ENCODE results near the gene PTPN13.
"Not testable (repeated sequence)": the region's sequence is repeated elsewhere in the genome, so short reads cannot be mapped to it uniquely, and the experiment has no call there.

Gene PTPN13

GRCh38 chr4:86652332-86652932, 58.3 kb downstream of the PTPN13 start:
- Histone ChIP-seq H3K9me3 (ENCODE audit: control insufficient read depth, insufficient read depth, low read length) (peaks cover 3% of the 10 kb centered on the region; the same call in 1 of the 2 replicates), H3K79me2 (ENCODE audit: control insufficient read depth, low read length) (no peaks in the 10 kb centered on the region)

GRCh38 chr4:86653237-86653865, 59.2 kb downstream of the PTPN13 start:
- H3K4me2 ChIP-seq (ENCODE audit: low read length), result no peak overlapping the region
- TF ChIP-seq CTCF (IDR thresholded peaks at IDR 0.05; ENCODE audit: low read depth, low read length, poor library complexity, severe bottlenecking) (peak; percentile 93), EZH2phosphoT487 (IDR thresholded peaks at IDR 0.05; ENCODE audit: borderline replicate concordance, low read length) (no peak)
- H3K4me3 ChIP-seq (ENCODE audit: low read length), result no peak overlapping the region
- no peaks in the 10 kb centered on the region for H3K36me3 ChIP-seq (ENCODE audit: control insufficient read depth, low read length)
- H3F3A ChIP-seq (ENCODE audit: control insufficient read depth, insufficient read depth), result no peaks in the 10 kb centered on the region
- no peaks in the 10 kb centered on the region for H4K20me1 ChIP-seq (ENCODE audit: control insufficient read depth, insufficient read depth, low read depth, low read length)
- no peaks in the 10 kb centered on the region for H3K4me1 ChIP-seq (ENCODE audit: control insufficient read depth, low read length)
- no peaks in the 10 kb centered on the region for H3K79me2 ChIP-seq (ENCODE audit: control insufficient read depth, low read length)
- H3K27ac ChIP-seq (ENCODE audit: low read depth, low read length), result no peak overlapping the region
- H3K9me3 ChIP-seq (ENCODE audit: control insufficient read depth, insufficient read depth, low read length), result peaks cover 3% of the 10 kb centered on the region; the same call in 1 of the 2 replicates
- no peaks in the 10 kb centered on the region for H3K27me3 ChIP-seq (ENCODE audit: control insufficient read depth, low read length)
- H3K9me2 ChIP-seq (replicated peaks; ENCODE audit: control insufficient read depth, low read length), result no peaks in the 10 kb centered on the region

More at GRCh38 chr4:86652332-86652932, 58.3 kb downstream of the PTPN13 start:
- no peaks in the 10 kb centered on the region for H4K20me1 ChIP-seq (ENCODE audit: control insufficient read depth, insufficient read depth, low read depth, low read length)
- no peak overlapping the region for H3K4me2 ChIP-seq (ENCODE audit: low read length)
- no peaks in the 10 kb centered on the region for H3K36me3 ChIP-seq (ENCODE audit: control insufficient read depth, low read length)
- no peaks in the 10 kb centered on the region for H3K9me2 ChIP-seq (replicated peaks; ENCODE audit: control insufficient read depth, low read length)
- H3K27me3 ChIP-seq (ENCODE audit: control insufficient read depth, low read length), result no peaks in the 10 kb centered on the region
- H3K4me3 ChIP-seq (ENCODE audit: low read length), result no peak overlapping the region
- H3F3A ChIP-seq (ENCODE audit: control insufficient read depth, insufficient read depth), result no peaks in the 10 kb centered on the region
- TF ChIP-seq CTCF (IDR thresholded peaks at IDR 0.05; ENCODE audit: low read depth, low read length, poor library complexity, severe bottlenecking) (no peak), EZH2phosphoT487 (IDR thresholded peaks at IDR 0.05; ENCODE audit: borderline replicate concordance, low read length) (no peak)
- no peak overlapping the region for H3K27ac ChIP-seq (ENCODE audit: low read depth, low read length)
- H3K4me1 ChIP-seq (ENCODE audit: control insufficient read depth, low read length), result no peaks in the 10 kb centered on the region

GRCh38 chr4:86656781-86657180, 62.7 kb downstream of the PTPN13 start:
- not testable (repeated sequence) for H3K79me2 ChIP-seq (ENCODE audit: control insufficient read depth, low read length); H3K4me1 ChIP-seq (ENCODE audit: control insufficient read depth, low read length); H3K4me2 ChIP-seq (ENCODE audit: low read length); H3K27me3 ChIP-seq (ENCODE audit: control insufficient read depth, low read length); H3K36me3 ChIP-seq (ENCODE audit: control insufficient read depth, low read length); H3K4me3 ChIP-seq (ENCODE audit: low read length); H3K27ac ChIP-seq (ENCODE audit: low read depth, low read length); H3K9me2 ChIP-seq (replicated peaks; ENCODE audit: control insufficient read depth, low read length); H4K20me1 ChIP-seq (ENCODE audit: control insufficient read depth, insufficient read depth, low read depth, low read length); H3K9me3 ChIP-seq (ENCODE audit: control insufficient read depth, insufficient read depth, low read length); H3F3A ChIP-seq (ENCODE audit: control insufficient read depth, insufficient read depth)

GRCh38 chr4:86657382-86657781, 63.3 kb downstream of the PTPN13 start:
- no peaks in the 10 kb centered on the region for H3F3A ChIP-seq (ENCODE audit: control insufficient read depth, insufficient read depth)
- H3K4me2 ChIP-seq (ENCODE audit: low read length), result no peak overlapping the region
- no peaks in the 10 kb centered on the region for H3K4me1 ChIP-seq (ENCODE audit: control insufficient read depth, low read length)
- no peaks in the 10 kb centered on the region for H3K27me3 ChIP-seq (ENCODE audit: control insufficient read depth, low read length)
- no peak for TF ChIP-seq CTCF (IDR thresholded peaks at IDR 0.05; ENCODE audit: low read depth, low read length, poor library complexity, severe bottlenecking)
- TF ChIP-seq EZH2phosphoT487 (IDR thresholded peaks at IDR 0.05; ENCODE audit: borderline replicate concordance, low read length), result no peak
- H3K79me2 ChIP-seq (ENCODE audit: control insufficient read depth, low read length), result no peaks in the 10 kb centered on the region
- H3K9me3 ChIP-seq (ENCODE audit: control insufficient read depth, insufficient read depth, low read length), result peaks cover 3% of the 10 kb centered on the region; the same call in 1 of the 2 replicates
- no peak overlapping the region for H3K27ac ChIP-seq (ENCODE audit: low read depth, low read length)
- H3K9me2 ChIP-seq (replicated peaks; ENCODE audit: control insufficient read depth, low read length), result no peaks in the 10 kb centered on the region
- H3K4me3 ChIP-seq (ENCODE audit: low read length), result no peak overlapping the region
- H4K20me1 ChIP-seq (ENCODE audit: control insufficient read depth, insufficient read depth, low read depth, low read length), result no peaks in the 10 kb centered on the region
- no peaks in the 10 kb centered on the region for H3K36me3 ChIP-seq (ENCODE audit: control insufficient read depth, low read length)

Data from DOHH2 (cell line).